MM.1S (cell line): Measurements from ENCODE around the gene CACNG4.

Source experiments
- CTCF ChIP-seq: fragments of 300-600 bp; sonication (generic); IDR thresholded peaks from 2 replicates; pipeline ENCODE4 v1.5.1; 2016; ENCODE audit warnings: antibody characterized with exemption, low read length, mixed read lengths
- EZH2 ChIP-seq: fragments of 300-600 bp; sonication (generic); optimal IDR thresholded peaks from 2 replicates; pipeline ENCODE3; 2017; ENCODE audit warnings: low read depth, mild to moderate bottlenecking, antibody characterized with exemption, low read length, mixed read lengths
- EZH2phosphoT487 ChIP-seq: fragments of 300-600 bp; sonication (generic); IDR thresholded peaks from 2 replicates; pipeline ENCODE4 v1.6.1; 2018; ENCODE audit warnings: antibody characterized with exemption, low read length

- TF ChIP-seq CTCF: no peak
- no peak for TF ChIP-seq EZH2
- no peak for TF ChIP-seq EZH2phosphoT487
Observed at GRCh38 chr17:67049025-67049739, 84.7 kb downstream of the CACNG4 start.
